GM18505 (cell line): ENCODE data around the gene G6PC1.
"Not testable (repeated sequence)": the region's sequence is repeated elsewhere in the genome, so short reads cannot be mapped to it uniquely, and the experiment has no call there.

Experiments
- ATAC-seq: cut with Tn5 transposase; IDR thresholded peaks from one replicate; pipeline ENCODE4 v1.9.1; 2021; ENCODE audit not compliant: unreplicated experiment
- POLR2A ChIP-seq: IDR thresholded peaks from 4 replicates; pipeline ENCODE4 v1.6.1; 2011; ENCODE audit warnings: borderline replicate concordance; ENCODE audit not compliant: insufficient read depth, insufficient read length; ENCODE audit errors: extremely low read depth

Gene G6PC1

DNA sequence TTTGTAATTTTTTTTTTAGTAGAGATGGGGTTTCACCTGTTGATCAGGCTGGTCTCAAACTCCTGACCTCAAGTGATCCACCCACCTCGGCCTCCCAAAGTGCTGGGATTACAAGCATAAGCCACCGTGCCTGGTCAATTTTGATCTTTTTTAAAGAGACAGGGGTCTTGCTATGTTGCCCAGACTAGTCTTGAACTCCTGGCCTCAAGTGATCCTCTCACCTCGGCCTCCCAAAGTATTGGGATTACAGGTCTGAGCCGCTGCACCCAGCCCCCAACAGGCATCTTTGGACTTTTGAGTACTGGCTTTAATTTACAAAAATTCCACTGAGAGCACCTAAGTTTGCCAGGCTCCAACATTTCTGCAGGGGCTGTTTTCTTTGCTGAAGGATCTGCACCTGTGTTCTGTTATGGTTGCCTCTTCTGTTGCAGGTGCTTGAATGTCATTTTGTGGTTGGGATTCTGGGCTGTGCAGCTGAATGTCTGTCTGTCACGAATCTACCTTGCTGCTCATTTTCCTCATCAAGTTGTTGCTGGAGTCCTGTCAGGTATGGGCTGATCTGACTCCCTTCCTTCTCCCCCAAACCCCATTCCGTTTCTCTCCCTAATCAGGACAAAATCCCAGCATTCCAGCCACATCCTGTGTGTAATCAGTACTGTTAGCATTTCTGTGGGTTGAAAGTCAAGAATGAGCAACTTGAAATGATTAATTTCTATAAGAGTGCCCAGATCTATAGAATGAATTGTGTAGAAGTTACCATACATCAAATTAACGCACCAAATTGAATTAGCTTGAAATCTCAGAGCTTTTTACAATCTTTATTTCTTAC, 8.5 kb downstream of the G6PC1 start:
- no peak for ATAC-seq
- TF ChIP-seq POLR2A = no peak

DNA sequence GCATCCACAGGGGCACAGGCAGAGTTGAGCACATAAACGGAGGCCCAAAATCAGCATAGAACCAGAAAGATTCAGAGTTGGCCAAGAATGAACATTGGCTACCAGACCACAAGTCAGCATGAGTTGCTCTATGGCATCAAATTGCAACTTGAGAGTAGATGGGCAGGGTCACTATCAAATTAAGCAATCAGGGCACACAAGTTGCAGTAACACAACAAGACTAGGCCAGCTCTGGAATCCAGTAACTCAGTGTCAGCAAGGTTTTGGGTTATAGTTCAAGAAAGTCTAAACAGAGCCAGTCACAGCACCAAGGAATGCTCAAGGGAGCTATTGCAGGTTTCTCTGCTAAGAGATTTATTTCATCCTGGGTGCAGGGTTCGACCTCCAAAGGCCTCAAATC, 12.9 kb downstream of the G6PC1 start:
- ATAC-seq = no peak
- no peak for TF ChIP-seq POLR2A

DNA sequence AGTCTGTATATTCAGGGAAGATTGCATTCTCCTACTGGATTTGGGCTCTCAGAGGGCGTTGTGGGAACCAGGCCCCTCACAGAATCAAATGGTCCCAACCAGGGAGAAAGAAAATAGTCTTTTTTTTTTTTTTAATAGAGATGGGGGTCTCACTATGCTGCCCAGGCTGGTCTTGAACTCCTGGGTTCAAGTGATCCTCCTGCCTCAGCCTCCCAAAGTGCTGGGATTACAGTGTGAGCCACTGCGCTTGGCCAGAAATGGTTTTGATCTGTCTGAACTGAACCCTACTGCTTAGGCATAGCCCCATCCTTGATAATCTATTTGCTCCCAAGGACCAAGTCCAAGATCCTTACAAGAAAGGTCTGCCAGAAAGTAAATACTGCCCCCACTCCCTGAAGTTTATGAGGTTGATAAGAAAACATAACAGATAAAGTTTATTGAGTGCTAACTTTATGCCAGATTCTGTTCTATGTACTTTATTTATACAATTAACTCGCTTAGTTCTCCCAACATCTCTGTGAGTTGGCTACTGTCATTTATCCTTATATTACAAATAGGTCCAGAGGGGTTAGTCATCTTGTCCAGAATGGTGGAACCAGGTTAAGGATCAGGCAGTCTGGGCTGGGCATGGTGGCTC, 13.5 kb downstream of the G6PC1 start:
- no peak for TF ChIP-seq POLR2A

DNA sequence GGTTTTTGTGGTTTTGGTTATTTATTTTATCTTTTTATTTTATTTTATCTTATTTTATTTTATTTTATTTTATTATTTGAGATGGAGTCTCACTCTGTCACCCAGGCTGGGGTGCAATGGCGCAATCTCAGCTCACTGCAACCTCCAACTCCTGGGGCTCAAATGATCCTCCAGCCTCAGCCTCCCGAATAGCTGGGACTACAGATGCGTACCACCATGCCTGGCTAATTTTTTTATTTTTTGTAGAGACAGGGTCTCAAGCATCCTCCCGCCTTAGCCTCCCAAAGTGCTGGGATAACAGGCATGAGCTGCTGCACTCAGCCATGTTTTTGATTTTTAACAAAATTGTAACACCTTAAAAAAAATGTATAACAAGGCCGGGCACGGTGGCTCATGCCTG, 14.7 kb downstream of the G6PC1 start:
- ATAC-seq = not testable (repeated sequence)

More for the DNA sequence above, 13.5 kb downstream of the G6PC1 start:
- no peak for ATAC-seq

DNA sequence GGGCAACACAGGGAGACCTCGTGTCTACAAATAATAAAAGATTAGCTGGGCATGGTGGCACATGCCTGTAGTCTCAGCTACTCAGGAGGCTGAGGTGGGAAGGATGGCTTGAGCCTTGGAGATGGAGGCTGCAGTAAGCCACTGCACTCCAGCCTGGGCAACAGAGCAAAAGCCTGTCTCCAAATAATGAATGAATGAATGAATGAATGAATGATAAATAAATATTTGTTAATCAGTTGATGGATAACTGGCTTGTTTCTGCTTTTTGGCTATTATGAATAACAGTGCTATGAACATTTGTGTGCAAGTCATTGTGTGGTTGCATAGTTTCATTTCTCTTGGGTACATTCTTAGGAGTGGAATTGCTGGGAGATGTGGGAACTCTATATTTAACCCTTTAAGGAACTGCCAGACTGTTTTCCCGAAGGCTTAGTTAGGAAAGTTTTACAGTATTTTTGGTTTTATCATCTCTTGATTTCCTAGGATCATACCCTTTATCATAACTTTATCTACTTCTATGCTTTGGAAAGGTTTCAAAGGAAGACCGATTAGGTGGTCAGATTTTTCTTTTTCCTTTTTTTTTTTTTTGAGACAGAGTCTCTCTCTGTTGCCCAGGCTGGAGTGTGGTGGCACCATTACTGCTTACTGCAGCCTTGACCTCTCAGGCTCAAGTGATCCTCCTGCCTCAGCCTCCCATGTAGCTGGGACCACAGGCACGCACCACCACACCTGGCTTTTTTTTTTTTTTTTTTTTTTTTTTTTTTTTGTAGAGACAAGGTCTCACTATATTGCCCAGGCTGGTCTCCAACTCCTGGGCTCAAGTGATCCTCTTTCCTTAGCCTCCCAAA, 16.0 kb downstream of the G6PC1 start:
- ATAC-seq = not testable (repeated sequence)

DNA sequence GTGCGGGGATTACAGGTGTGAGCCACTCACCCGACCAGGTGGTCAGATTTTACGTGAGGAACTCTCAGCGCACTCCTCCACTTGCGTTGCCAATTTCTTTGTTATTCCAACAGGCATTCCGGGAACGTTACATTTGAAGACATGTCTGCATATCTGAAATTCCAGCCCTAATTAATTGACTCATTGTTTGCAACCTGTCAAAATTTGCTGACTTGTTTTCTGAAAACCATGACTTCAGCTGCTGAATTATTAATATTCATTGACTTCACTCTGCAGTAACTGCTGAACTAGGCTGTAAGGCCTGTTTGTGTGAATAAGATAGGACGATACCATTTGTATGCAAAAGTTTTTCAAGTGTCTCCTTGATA, 16.6 kb downstream of the G6PC1 start:
- no peak for TF ChIP-seq POLR2A
- ATAC-seq = no peak

DNA sequence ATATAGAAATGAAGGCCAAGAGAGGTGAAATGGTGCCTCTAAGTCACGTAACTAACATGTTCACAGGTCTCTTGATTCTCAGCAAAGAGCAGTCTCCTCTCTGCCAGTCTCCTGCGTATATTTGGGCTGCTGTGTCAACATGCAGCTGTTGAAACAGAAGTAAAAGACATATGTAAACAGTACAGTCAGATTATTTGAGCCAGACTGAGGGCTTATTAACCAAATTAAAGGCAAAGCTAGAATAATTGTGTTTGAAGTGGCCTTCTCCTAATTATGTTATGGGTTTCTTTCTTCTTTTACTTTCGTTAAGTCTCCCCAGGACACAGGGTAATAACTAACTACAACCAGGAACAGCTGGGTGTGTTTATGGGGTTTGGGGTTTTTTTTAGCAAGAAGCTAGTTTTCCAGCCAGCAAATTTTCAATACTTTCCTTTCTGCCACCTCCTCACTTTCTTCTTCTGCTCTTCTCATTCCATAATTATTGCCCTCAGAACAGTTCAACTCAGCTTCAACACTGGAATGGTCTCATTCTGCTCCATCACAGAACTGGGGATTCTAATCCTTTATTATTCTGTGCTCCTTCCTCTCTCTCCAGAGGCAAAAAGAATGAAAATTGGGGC, 18.4 kb downstream of the G6PC1 start:
- no peak for ATAC-seq
- no peak for TF ChIP-seq POLR2A

DNA sequence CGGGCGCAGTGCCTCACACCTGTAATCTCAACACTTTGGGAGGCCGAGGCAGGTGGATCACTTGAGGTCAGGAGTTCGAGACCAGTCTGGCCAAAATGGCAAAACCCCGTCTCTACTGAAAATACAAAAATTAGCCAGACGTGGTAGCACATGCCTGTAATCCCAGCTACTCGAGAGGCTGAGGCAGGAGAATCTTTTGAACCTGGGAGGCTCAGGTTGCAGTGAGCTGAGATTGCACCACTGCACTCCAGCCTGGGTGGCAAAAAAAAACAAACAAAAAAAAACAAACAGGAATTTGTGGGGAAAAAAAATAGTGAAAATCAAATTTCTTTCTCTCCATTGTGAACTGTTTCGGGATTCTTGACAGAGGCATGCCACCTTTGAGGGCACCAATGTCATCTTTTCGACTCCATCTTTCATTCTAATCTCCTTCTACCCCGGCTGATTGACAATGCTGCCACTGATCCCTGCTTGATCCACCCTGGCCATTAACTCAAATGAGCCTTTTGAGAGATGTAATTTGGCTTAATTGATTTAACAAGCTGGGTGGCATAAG, 19.0 kb downstream of the G6PC1 start:
- ATAC-seq = not testable (repeated sequence)

DNA sequence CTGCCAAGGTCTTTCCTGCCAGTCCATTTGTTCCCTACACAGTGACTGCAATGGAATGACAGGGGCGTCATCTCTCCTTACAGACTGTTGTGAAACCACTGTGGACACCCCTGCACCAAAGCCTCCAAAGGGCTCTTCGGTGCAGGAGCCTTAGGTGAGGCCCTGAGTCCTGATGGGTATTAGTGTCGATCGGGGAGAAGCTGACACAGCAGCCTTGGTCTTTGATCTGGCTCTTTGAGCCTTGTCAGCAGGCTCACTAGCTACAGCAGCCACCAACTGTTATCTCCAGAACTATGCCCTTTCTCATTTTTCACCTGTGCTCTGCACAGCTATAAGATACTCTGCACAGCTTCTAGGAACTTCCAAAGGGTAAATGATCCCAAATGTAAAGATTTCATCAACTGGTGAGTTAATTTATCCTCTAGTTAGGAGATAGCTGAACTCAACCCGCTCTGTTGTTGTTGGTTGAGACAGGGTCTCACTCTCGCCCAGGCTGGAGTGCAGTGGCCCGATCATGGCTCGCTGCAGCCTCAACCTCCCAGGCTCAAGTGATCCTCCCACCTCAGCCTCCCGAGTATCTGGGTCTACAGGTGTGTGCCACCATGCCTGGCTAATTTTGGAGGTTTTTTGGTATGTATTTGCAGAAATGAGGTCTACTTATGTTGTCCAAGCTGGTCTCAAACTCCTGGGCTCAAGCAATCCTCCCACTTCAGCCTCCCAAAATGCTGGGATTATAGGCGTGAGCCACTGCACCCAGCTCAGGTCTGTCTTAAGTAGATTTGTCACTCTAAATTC, 19.7 kb downstream of the G6PC1 start:
- ATAC-seq = no peak
- no peak for TF ChIP-seq POLR2A

DNA sequence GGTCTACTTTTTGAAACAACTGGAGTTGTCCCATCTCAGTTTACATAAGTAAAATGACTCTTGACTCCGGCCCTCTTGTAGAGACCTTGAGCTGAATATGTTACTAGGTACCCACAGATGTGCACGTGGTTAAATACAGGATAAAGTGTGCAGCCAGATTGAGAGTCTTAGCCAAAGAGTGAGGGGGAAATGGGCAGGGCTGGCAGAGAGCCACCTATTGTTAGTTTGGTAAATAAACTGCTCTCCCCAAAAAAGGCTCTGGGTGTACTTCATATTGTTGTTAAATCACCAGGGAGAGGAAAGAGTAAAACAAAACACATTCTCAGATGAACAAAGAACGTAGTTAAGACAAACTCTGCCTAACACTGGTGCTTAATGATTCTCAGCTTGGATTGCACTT, 20.3 kb downstream of the G6PC1 start:
- TF ChIP-seq POLR2A = no peak
- no peak for ATAC-seq

DNA sequence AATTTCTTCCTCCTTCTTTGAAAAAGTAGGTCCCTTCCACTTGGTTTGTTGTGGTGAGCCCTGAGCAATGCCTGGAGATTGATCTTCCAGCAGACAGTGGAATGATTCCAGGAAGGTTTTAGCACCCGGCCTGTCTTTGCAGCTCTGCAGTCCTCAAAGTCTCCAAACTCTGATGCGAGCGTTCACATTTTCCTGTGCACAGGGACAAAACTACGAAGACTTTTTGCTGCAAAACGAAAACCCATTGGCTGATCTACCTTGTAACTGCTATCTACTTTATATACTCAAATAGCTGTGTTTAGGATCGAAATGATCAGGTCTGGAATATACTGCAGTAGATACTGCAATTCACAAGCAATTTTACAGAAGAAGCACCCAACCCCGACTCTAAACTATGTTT, 21.7 kb downstream of the G6PC1 start:
- ATAC-seq = no peak
- TF ChIP-seq POLR2A = no peak

DNA sequence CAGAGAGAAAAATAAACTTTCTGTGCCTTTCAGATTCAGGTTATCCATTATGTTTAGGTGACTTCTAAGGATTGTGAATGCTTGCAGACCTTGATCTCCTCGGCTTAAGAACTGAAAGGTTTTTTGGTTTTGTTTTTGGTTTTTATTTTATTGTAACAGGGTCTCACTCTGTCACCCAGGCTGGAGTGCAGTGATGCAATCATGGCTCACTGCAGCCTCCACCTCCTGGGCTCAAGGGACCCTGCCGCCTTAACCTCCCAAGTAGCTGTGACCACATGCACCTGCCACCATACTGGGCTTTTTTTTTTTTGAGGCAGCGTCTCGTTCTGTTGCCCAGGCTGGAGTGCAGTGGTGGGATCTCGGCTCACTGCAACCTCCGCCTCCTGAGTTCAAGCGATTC, 22.9 kb downstream of the G6PC1 start:
- ATAC-seq = not testable (repeated sequence)

DNA sequence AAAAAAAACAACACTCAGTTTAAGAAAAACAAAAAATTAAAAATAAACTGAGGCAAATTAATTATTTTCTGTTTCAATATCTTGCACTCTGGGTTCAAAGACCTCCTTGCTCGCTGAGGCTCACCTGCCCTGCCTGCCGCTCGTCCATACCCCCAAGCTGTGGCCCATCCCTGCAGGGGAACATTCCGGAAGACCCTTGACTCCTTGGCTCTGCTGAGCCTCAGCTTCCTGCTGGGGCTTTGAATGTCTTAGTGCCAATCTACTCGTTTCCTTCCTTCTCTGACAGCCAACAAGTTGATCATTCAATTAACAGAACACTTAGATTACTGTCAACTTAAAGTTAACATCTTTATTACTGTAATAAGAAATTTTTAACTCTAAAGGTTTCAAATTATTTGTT, 24.3 kb downstream of the G6PC1 start:
- no peak for ATAC-seq
- TF ChIP-seq POLR2A = no peak
